Activated CD4-positive, alpha-beta T cell treated with anti-CD3 and anti-CD28 coated beads for 36 hours (primary cell): ENCODE data around the gene UBE2Q2. TPM values are rescaled to one million over a fixed set of nuclear protein-coding genes. Genes with fewer than 3 reads are reported as not detected.
"Not testable (repeated sequence)": the region's sequence is repeated elsewhere in the genome, so short reads cannot be mapped to it uniquely, and the experiment has no call there.

Experiments used
- ATAC-seq: fragments of 200-7000 bp; cut with Tn5 transposase; one replicate; pipeline ENCODE4 v1.10.0; 2021; ENCODE audit warnings: mild to moderate bottlenecking, moderate library complexity
- CTCF ChIA-PET: fragments of 350-600 bp; sonication (Branson Sonifier 250); formaldehyde crosslinking; loops from one replicate; lab custom pipeline; 2021; ENCODE audit warnings: antibody characterized with exemption; lab: Charles Lee
- POLR2A ChIA-PET: fragments of 350-600 bp; sonication (Branson Sonifier 250); formaldehyde crosslinking; loops from one replicate; lab custom pipeline; 2021; ENCODE audit warnings: antibody characterized with exemption, inconsistent platforms; lab: Charles Lee
- DNase-seq: peaks from one replicate; pipeline ENCODE4 v3.0.0-alpha.2; 2020
- H3K27ac Mint-ChIP-seq: one replicate; pipeline ENCODE4 v1.8.0; 2021; ENCODE audit warnings: mixed read lengths
- H3K27me3 Mint-ChIP-seq: one replicate; pipeline ENCODE4 v1.8.0; 2021; ENCODE audit warnings: mixed read lengths
- H3K36me3 Mint-ChIP-seq: one replicate; pipeline ENCODE4 v1.8.0; 2021; ENCODE audit warnings: low read depth, mixed read lengths
- H3K4me1 Mint-ChIP-seq: one replicate; pipeline ENCODE4 v1.8.0; 2021; ENCODE audit warnings: mixed read lengths
- H3K4me3 Mint-ChIP-seq: one replicate; pipeline ENCODE4 v1.8.0; 2021; ENCODE audit warnings: mild to moderate bottlenecking, moderate library complexity, mixed read lengths
- H3K9me3 Mint-ChIP-seq: one replicate; pipeline ENCODE4 v1.8.0; 2021; ENCODE audit warnings: low read depth, mixed read lengths
- intact Hi-C, 2 experiments: fragments of 100-400 bp; cut with DNase I in 1 of 2; cut with micrococcal nuclease in 1 of 2; formaldehyde crosslinking; loops; one replicate each; pipeline versions ENCODE4 v1.14.2 to v1.15.1; 2022 to 2024; cut with DNase I, micrococcal nuclease
- total RNA-seq, 2 experiments: library from RNA; stranded (reverse); gene quantifications; one replicate each; pipeline ENCODE4 v1.2.3, GENCODE V29; 2021

Gene UBE2Q2
- total RNA-seq = 10 to 100 TPM; 14.9 to 15.1 TPM

DNA sequence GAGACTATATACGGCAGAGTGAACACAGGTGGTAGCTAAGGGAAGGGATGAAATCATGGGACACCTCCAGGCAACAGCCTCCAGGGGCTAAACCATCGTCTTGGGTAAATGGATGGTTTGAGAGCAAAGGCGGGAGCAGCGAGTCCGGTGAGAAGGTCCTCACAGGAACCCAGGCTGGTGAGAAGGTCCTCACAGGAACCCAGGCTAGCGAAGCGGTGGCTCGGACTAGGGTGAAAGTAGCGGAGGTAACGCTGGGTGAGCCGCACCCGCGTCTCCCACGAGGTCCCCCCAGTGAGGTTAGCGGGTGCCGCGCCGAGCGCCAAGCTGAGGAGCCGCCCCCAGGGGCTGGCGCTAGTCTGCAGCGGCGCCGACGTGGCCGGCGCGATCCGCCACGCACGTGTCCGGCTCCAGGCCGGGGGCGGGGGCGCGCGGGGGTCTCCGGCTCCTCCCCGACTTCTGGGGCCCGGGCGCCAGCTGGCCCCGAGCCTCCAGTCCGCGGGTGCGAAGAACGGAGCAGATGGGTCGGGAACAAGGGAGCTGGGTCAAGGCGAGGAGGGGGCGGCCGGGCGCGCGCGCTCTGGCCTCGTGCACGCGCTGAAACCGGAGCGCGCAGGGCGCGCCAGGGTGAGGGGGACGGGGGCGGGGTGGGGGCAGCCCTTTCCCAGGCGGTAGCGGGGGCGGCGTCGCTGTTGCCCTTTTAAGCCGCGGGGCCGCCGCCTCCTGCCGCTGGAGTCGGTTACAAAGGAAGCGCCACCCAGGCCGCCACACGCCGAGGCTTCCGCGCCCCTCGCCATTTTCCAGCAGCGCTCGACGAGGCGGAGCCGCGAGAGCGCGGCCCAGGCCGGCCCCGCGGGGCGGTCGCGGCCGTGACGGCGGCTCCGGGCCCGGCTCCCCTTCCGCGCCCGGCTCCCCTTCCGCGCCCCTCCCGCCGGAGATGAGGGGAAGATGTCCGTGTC lies at the start of gene UBE2Q2:
UBE2Q2 (plus strand) TSS at position 726 of the 956 bp plus-strand sequence; CDS start at position 946, 220 bp downstream.
- H3K27ac Mint-ChIP-seq = peak within 1 kb of the TSS; percentile 83
- CTCF ChIA-PET = interaction anchor here (0.5 to 2.0 kb wide), 5 partner anchors 10 to 267 kb away, joined by 3 to 6 read pairs (median 3); no protein-coding TSS in a partner anchor

DNA sequence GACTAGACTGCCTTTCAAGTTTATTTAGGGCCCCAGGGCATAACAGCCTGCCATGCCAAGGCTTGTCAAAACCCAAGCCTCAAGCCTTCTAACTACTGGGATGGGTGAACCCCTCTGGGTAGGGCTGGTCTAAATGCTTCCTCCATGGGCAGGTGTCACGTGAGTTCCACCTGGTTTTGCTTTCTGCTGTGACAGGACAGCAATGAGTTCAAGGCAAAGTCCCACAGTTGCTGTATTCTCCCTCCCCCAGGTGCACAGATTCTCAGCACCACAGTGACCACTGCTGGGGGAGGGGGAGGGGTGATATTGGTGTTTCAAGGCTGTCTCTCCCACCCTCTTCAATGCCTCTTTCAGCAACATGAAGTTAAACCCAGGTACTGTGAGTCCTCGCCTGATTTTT lies 46.9 kb upstream of the UBE2Q2 start:
- CTCF ChIA-PET = no interaction called here
- H3K4me3 Mint-ChIP-seq = no peak overlapping the region
- ATAC-seq = no peak

More for the DNA sequence above, at the start of gene UBE2Q2:
- DNase-seq (peak; percentile 85), ATAC-seq (peak; percentile 63)
- peaks cover 20% of the 10 kb centered on the region for H3K36me3 Mint-ChIP-seq
- H3K9me3 Mint-ChIP-seq = no peaks in the 10 kb centered on the region
- peak within 1 kb of the TSS; percentile 90 for H3K4me3 Mint-ChIP-seq
- H3K4me1 Mint-ChIP-seq = peaks cover 34% of the 10 kb centered on the region
- intact Hi-C loops = loop anchor here (2.0 to 5.0 kb wide), 4 partner anchors 62 to 469 kb away; partner anchors contain the start of genes ETFA (in 1 of the 2), SIN3A (in 1 of the 2) and SNUPN (in 1 of the 2)
- H3K27me3 Mint-ChIP-seq = peaks cover 9% of the 10 kb centered on the region
- POLR2A ChIA-PET = no interaction called here

DNA sequence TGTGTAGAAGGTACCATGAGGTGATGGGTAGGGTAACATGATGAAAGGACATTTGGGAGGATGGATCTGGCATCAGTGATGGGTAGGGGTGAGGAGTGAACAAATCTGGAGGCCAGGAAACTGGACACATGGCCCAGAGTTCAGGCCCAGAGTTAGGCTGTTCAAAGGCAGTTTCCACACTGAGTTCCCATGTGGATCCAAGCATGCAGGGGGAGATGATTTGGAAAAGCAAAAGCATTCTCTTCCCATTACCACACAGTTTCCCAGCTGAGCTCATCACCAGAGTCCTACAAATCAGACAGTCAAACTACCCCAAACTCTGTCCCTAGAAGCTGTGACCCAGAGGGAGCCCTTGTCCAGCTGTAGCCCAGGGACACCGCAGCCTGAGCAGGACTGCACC lies 46.1 kb upstream of the UBE2Q2 start:
- H3K4me3 Mint-ChIP-seq, intact Hi-C loops, DNase-seq, H3K9me3 Mint-ChIP-seq, POLR2A ChIA-PET, H3K27ac Mint-ChIP-seq, H3K4me1 Mint-ChIP-seq, ATAC-seq, H3K36me3 Mint-ChIP-seq: not testable (repeated sequence)
- H3K27me3 Mint-ChIP-seq = peaks cover 26% of the 10 kb centered on the region
- CTCF ChIA-PET = interaction anchor here (0.6 kb wide), 1 partner anchor 1014 kb away, joined by 3 read pairs; no protein-coding TSS in a partner anchor

More for the DNA sequence above, 46.9 kb upstream of the UBE2Q2 start:
- Mint-ChIP-seq H3K9me3 (no peaks in the 10 kb centered on the region), H3K27me3 (peaks cover 18% of the 10 kb centered on the region), H3K27ac (no peak overlapping the region), H3K4me1 (no peaks in the 10 kb centered on the region), H3K36me3 (no peaks in the 10 kb centered on the region)
- DNase-seq = no peak
- POLR2A ChIA-PET = no interaction called here
- intact Hi-C loops = no loop called here

DNA sequence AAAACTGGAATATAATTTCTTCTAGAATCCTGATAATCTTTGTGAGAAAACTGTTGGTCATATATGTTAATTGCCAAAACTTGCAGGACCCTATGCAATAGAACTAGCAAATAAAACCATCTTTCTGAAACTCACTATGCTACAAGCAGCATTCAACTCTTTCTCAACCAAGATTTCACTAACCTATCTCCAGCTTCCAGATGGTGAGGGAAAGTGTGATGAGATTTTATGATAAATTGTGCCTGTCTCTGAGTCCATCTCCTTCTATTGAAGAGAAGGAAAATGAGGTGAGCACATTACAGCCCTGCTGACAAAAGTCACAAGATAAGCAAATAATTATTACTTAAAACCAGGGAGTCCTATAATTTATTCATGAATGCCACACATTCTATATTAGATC lies 44.1 kb upstream of the UBE2Q2 start:
- DNase-seq (no peak), ATAC-seq (no peak)
- CTCF ChIA-PET = interaction anchor here (4.8 kb wide), 1 partner anchor 70 kb away, joined by 46 read pairs; no protein-coding TSS in a partner anchor
- POLR2A ChIA-PET = no interaction called here
- Mint-ChIP-seq H3K4me1 (peaks cover 3% of the 10 kb centered on the region), H3K27ac (no peak overlapping the region), H3K36me3 (no peaks in the 10 kb centered on the region), H3K27me3 (peaks cover 26% of the 10 kb centered on the region), H3K9me3 (no peaks in the 10 kb centered on the region), H3K4me3 (no peak overlapping the region)
- intact Hi-C loops = no loop called here

DNA sequence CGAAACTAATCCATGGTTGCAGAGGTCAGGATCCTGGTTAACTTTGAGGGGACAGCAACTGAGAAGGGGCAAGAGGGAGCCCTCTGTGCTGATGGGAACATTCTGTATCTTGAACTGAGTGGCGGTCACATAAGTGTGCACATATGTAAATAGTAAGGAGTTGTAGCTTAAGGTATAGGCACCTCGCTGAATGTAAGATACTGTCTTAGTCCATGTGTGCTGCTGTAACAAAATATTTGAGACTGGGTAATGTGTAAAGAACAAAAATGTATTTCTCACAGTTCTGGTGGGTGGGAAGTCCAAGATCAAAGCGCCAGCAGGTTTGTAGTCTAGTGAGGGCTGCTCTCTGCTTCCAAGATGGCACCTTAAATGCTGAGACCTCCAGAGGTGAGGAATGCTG lies 42.8 kb upstream of the UBE2Q2 start:
- H3K9me3 Mint-ChIP-seq, H3K27ac Mint-ChIP-seq, intact Hi-C loops, POLR2A ChIA-PET, H3K36me3 Mint-ChIP-seq, DNase-seq, H3K4me1 Mint-ChIP-seq, H3K4me3 Mint-ChIP-seq, ATAC-seq: not testable (repeated sequence)
- CTCF ChIA-PET = interaction anchor here (1.1 to 4.8 kb wide), 6 partner anchors 16 to 83 kb away, joined by 3 to 46 read pairs (median 6); a partner anchor contains a TSS
- H3K27me3 Mint-ChIP-seq = peaks cover 26% of the 10 kb centered on the region

DNA sequence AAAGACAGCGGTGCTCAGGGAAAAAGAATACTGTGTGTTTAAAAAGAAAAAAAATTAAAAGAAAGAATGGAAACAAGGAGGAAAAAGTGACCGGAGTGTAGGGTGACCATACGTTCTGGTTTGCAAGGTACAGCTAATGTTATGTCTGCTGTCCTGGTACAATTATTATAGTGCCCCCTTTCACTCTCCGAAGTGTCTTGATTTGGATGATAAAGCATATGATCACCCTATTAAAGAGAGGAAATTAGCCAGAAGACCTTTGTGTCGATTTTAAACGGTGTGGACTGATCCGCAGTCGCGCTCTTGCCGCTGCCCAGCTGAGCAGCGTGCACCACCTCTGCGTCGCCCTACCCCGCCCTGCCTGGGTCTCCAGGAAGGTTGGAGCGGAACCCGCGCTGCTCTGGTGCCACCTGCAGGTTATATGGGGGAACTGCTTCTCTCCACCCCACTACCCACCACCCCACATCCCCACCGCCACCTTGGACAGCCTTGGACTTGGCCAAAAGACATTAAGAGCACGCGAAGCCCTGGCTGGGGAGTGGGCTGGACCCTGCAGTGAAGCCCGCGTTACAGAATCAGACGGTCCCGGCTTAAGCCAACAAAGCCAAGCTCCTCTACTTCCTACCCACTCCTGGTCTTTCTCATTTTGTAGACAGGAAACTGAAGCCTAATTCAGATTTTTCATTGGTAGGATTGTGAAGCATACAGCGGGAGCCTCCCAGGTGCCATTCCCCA lies 41.2 kb upstream of the UBE2Q2 start:
- DNase-seq (peak; percentile 91), ATAC-seq (peak; percentile 98)
- Mint-ChIP-seq H3K36me3 (no peaks in the 10 kb centered on the region), H3K27me3 (peaks cover 26% of the 10 kb centered on the region), H3K4me3 (peak overlapping the region; percentile 22), H3K4me1 (peaks cover 3% of the 10 kb centered on the region), H3K27ac (no peak overlapping the region), H3K9me3 (no peaks in the 10 kb centered on the region)
- intact Hi-C loops = loop anchor here (1.0 kb wide), 2 partner anchors 74 to 116 kb away; no protein-coding TSS in a partner anchor
- ChIA-PET POLR2A (no interaction called here), CTCF (interaction anchor here (0.6 to 4.8 kb wide), 27 partner anchors 12 to 740 kb away, joined by 3 to 46 read pairs (median 5); partner anchors contain the start of gene MAN2C1)

DNA sequence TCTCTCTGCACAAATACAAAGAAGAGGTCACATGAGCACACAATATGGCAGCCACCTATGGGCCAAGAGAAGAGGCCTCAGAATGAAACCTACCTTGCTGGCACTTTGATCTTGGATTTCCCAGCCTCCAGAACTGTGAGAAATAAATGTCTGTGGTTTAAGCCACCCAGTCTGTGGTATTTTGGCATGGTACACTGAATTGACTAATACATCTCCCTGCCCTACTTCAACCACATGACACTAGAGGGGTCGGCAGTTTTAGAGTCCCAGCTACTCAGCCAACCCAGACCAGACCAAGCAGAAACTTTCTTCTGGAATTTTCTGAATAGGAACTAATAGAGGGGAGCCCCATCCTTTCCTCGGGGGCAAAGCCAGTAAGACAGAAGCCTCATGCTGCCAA lies 35.8 kb upstream of the UBE2Q2 start:
- ATAC-seq, intact Hi-C loops, H3K9me3 Mint-ChIP-seq, H3K4me3 Mint-ChIP-seq, POLR2A ChIA-PET, H3K36me3 Mint-ChIP-seq, DNase-seq, H3K27me3 Mint-ChIP-seq, CTCF ChIA-PET, H3K4me1 Mint-ChIP-seq, H3K27ac Mint-ChIP-seq: not testable (repeated sequence)

DNA sequence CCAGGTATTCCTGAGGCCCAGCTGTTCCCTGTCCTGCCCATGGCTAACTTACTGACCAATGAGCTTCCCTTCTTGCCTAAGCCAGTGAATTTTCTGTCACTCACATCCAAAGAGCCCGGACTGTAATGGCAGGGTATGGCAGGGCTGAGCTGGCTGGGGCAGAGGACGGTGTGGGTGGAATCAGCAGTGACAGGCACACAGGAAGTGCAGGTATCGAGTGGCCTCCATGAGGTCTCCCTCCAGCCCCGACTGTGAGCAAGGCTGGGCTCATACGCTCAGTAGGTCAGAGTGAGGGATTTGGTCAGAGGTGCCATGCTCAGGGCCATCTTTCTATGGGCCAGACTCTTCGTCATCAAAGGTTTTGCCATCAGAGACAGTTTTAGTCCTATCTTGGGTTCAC lies 35.2 kb upstream of the UBE2Q2 start:
- ATAC-seq, H3K36me3 Mint-ChIP-seq, POLR2A ChIA-PET, H3K9me3 Mint-ChIP-seq, CTCF ChIA-PET, DNase-seq, intact Hi-C loops, H3K4me1 Mint-ChIP-seq, H3K4me3 Mint-ChIP-seq, H3K27me3 Mint-ChIP-seq, H3K27ac Mint-ChIP-seq: not testable (repeated sequence)

DNA sequence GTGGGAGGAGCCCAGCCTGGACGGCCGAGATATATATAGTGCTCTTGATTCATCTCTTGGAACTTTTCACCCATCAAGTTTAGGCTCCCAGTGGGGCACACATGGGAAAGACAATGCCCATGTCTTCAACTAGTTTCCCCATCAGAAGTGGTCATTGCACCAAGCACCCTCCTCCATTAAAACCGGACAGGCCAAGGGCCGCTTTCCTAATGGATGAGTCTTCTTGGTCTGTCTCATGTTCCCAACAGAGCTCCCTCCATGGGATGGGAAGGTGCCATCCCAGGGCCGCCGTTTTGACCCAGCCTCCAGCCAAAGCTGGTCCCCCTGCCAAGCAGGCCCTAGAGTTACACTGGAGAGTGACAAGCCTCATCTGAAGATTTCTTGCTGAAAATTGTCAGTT lies 34.7 kb upstream of the UBE2Q2 start:
- intact Hi-C loops = no loop called here
- CTCF ChIA-PET = interaction anchor here (1.5 kb wide), 1 partner anchor 34 kb away, joined by 5 read pairs; the partner anchor contains the start of gene UBE2Q2
- no peak for DNase-seq
- H3K36me3 Mint-ChIP-seq = no peaks in the 10 kb centered on the region
- ATAC-seq = no peak
- no peaks in the 10 kb centered on the region for H3K9me3 Mint-ChIP-seq
- no peak overlapping the region for H3K4me3 Mint-ChIP-seq
- no peaks in the 10 kb centered on the region for H3K4me1 Mint-ChIP-seq
- POLR2A ChIA-PET = no interaction called here
- H3K27me3 Mint-ChIP-seq = no peaks in the 10 kb centered on the region
- H3K27ac Mint-ChIP-seq = no peak overlapping the region

DNA sequence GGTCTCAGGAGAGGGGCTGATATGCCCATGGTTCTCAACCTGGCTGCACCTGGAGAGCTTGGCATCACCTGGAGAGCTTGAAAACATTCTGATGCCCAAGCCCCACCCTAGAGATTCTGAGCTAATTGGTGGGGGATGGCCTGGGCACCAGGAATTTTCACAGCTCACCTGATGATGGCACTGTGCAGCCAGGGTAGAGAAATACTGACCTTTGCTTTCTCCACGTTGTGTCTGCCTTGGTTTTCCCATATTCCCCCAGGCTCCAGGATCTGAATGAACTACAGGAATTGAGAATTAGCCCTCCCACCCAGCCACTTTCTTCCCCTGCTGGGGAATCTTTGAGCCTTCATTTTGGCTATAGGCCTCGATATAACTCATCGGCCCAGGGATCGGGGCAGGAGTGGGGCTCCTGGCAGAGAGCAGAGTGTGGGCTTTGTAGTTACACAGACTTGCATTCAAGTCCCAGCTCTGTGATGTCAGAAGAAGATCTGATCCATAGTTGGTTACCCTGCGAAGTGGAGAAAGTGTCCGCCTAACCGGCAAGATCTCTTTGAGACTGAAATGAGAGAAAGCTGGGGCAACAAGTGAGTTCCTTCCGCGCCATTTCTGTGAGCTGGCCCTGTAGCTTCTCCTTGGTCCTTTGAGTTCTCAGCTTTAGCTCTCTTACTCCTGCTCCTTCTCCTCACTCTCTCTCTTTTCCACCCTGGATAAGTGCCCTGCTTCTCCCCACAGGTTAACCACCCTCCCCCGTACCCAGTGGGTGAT lies 33.1 kb upstream of the UBE2Q2 start:
- CTCF ChIA-PET = interaction anchor here (0.6 to 1.7 kb wide), 7 partner anchors 11 to 833 kb away, joined by 3 to 6 read pairs (median 4); partner anchors contain the start of gene UBE2Q2
- Mint-ChIP-seq H3K36me3 (no peaks in the 10 kb centered on the region), H3K4me3 (no peak overlapping the region), H3K27me3 (no peaks in the 10 kb centered on the region), H3K4me1 (no peaks in the 10 kb centered on the region), H3K27ac (no peak overlapping the region), H3K9me3 (no peaks in the 10 kb centered on the region)
- DNase-seq = peak; percentile 33
- no peak for ATAC-seq
- POLR2A ChIA-PET = no interaction called here
- intact Hi-C loops = loop anchor here in 1 of 2 experiments (1.0 to 5.0 kb wide), 2 partner anchors 247 to 329 kb away; partner anchors contain the start of gene TMEM266
